ENCODE results near the gene AKR1E2.

GRCh38 chr10:4807761-4808507 is 18.1 kb upstream of the AKR1E2 start:
- TF ChIP-seq CTCF (IDR thresholded peaks at IDR 0.05; ENCODE audit: insufficient read depth, low read depth, low read length), result no peak
- TF ChIP-seq EZH2 (IDR thresholded peaks at IDR 0.05; ENCODE audit: insufficient read depth, low read length), result no peak
